NCI-H526 treated with DMSO at 0.1 percent for 48 hours (cell line): ENCODE data around the gene PDK2.
A peak's percentile ranks its signal among the peaks of the same experiment; 100 is the strongest.

Experiments used
- DNase-seq: peaks from one replicate; lab custom pipeline; 2025; lab: John Stamatoyannopoulos, UW

The PDK2 gene

GRCh38 chr17:50094753-50095619 lies at the start of gene PDK2:
TSS of gene PDK2 (plus strand) at chr17:50095351. CDS start at chr17:50095436, 85 bp downstream.
- DNase-seq, result peak; percentile 88

- no peak for DNase-seq
Observed at GRCh38 chr17:50046179-50046578, 49.0 kb upstream of the PDK2 start.

GRCh38 chr17:50046667-50047066 lies 48.5 kb upstream of the PDK2 start:
- no peak for DNase-seq

GRCh38 chr17:50047083-50047482 lies 48.1 kb upstream of the PDK2 start:
- no peak for DNase-seq

GRCh38 chr17:50047488-50048126 lies 47.5 kb upstream of the PDK2 start:
- DNase-seq, result no peak

- no peak for DNase-seq
Observed at GRCh38 chr17:50048146-50048720, 46.9 kb upstream of the PDK2 start.

GRCh38 chr17:50048988-50049387 lies 46.2 kb upstream of the PDK2 start:
- no peak for DNase-seq

GRCh38 chr17:50049636-50050035 lies 45.5 kb upstream of the PDK2 start:
- DNase-seq, result no peak

GRCh38 chr17:50050431-50051032 lies 44.6 kb upstream of the PDK2 start:
- DNase-seq, result no peak

- no peak for DNase-seq
Observed at GRCh38 chr17:50051082-50051576, 44.0 kb upstream of the PDK2 start.

- DNase-seq, result no peak
Observed at GRCh38 chr17:50051606-50052005, 43.5 kb upstream of the PDK2 start.

- DNase-seq, result peak; percentile 60
Observed at GRCh38 chr17:50052241-50052796, 42.8 kb upstream of the PDK2 start.

GRCh38 chr17:50052822-50053653 lies 42.1 kb upstream of the PDK2 start:
- no peak for DNase-seq

- DNase-seq, result no peak
Observed at GRCh38 chr17:50053654-50053960, 41.5 kb upstream of the PDK2 start.

GRCh38 chr17:50055055-50055425 lies 40.1 kb upstream of the PDK2 start:
- DNase-seq, result peak; percentile 82

GRCh38 chr17:50055426-50056216 lies 39.5 kb upstream of the PDK2 start, which contains the start of gene ITGA3:
TSS of gene ITGA3 (plus strand) at chr17:50056110. CDS start at chr17:50056440, 330 bp downstream.
- DNase-seq, result peak; percentile 83

- peak; percentile 75 for DNase-seq
Observed at GRCh38 chr17:50056217-50056960, 38.8 kb upstream of the PDK2 start.

- DNase-seq, result peak; percentile 21
Observed at GRCh38 chr17:50056961-50057330, 38.2 kb upstream of the PDK2 start.

- no peak for DNase-seq
Observed at GRCh38 chr17:50057521-50057991, 37.6 kb upstream of the PDK2 start.
